Neural progenitor cell (in vitro differentiated cells): Measurements from ENCODE around the gene TNS3. TPM values are rescaled to one million over a fixed set of nuclear protein-coding genes. Genes with fewer than 3 reads are reported as not detected.

Experiments used
- DNase-seq: peaks from one replicate; pipeline ENCODE4 v3.0.0-alpha.2; 2016; ENCODE audit warnings: low spot score
- H2AFZ ChIP-seq: fragments of 200-600 bp; sonication (generic); replicated peaks from 2 replicates; pipeline ENCODE4 v1.6.1; 2016; ENCODE audit warnings: antibody characterized with exemption
- H3F3A ChIP-seq: fragments of 200-600 bp; sonication (generic); 2 replicates; pipeline ENCODE4 v1.6.1; 2016; ENCODE audit warnings: antibody characterized with exemption, low read depth
- H3K27ac ChIP-seq: fragments of 200-600 bp; sonication (generic); 2 replicates; pipeline ENCODE4 v1.5.1; 2016; ENCODE audit warnings: mild to moderate bottlenecking
- H3K27me3 ChIP-seq: fragments of 200-600 bp; sonication (generic); 2 replicates; pipeline ENCODE4 v1.6.1; 2016; ENCODE audit warnings: mild to moderate bottlenecking, moderate library complexity
- H3K36me3 ChIP-seq: fragments of 200-600 bp; sonication (generic); 2 replicates; pipeline ENCODE4 v1.5.1; 2016
- H3K4me1 ChIP-seq: fragments of 200-600 bp; sonication (generic); 2 replicates; pipeline ENCODE4 v1.6.1; 2016; ENCODE audit warnings: mixed run types
- H3K4me2 ChIP-seq: fragments of 200-600 bp; sonication (generic); 2 replicates; pipeline ENCODE4 v1.6.1; 2016
- H3K4me3 ChIP-seq: fragments of 200-600 bp; sonication (generic); 2 replicates; pipeline ENCODE4 v1.5.1; 2016
- H3K79me2 ChIP-seq: fragments of 200-600 bp; sonication (generic); 2 replicates; pipeline ENCODE4 v1.6.1; 2016; ENCODE audit warnings: low read depth
- H3K9ac ChIP-seq: fragments of 200-600 bp; sonication (generic); 2 replicates; pipeline ENCODE4 v1.6.1; 2016
- H3K9me3 ChIP-seq: fragments of 200-600 bp; sonication (generic); 2 replicates; pipeline ENCODE4 v1.5.1; 2016; ENCODE audit warnings: low read depth
- H4K20me1 ChIP-seq: fragments of 200-600 bp; sonication (generic); 2 replicates; pipeline ENCODE4 v1.6.1; 2016; ENCODE audit warnings: low read depth
- H3K27ac Mint-ChIP-seq: 3 replicates; pipeline ENCODE4 v1.8.0; 2021; ENCODE audit warnings: mixed read lengths
- H3K27me3 Mint-ChIP-seq: 2 replicates; pipeline ENCODE4 v1.8.0; 2022; ENCODE audit warnings: low read depth, mild to moderate bottlenecking, inconsistent platforms, moderate library complexity, mixed read lengths; ENCODE audit not compliant: insufficient read depth
- H3K36me3 Mint-ChIP-seq: 3 replicates; pipeline ENCODE4 v1.8.0; 2021; ENCODE audit warnings: mixed read lengths
- H3K4me1 Mint-ChIP-seq: 3 replicates; pipeline ENCODE4 v1.8.0; 2021; ENCODE audit warnings: mixed read lengths
- H3K4me3 Mint-ChIP-seq: 3 replicates; pipeline ENCODE4 v1.8.0; 2021; ENCODE audit warnings: mild to moderate bottlenecking, moderate library complexity, mixed read lengths
- H3K9me3 Mint-ChIP-seq: 3 replicates; pipeline ENCODE4 v1.8.0; 2020; ENCODE audit warnings: mixed read lengths
- EZH2 ChIP-seq: fragments of 200-600 bp; sonication (generic); IDR thresholded peaks from 2 replicates; pipeline ENCODE4 v1.6.1; 2017; ENCODE audit warnings: antibody characterized with exemption, mild to moderate bottlenecking, moderate library complexity
- EZH2phosphoT487 ChIP-seq: fragments of 200-600 bp; sonication (generic); IDR thresholded peaks from 2 replicates; pipeline ENCODE4 v1.6.1; 2017; ENCODE audit warnings: antibody characterized with exemption
- total RNA-seq: library from RNA; depleted of rRNA; stranded (reverse); fragments of >200 nt; gene quantifications from 2 replicates; pipeline ENCODE4 v1.2.3, GENCODE V29; 2015; ENCODE audit warnings: low replicate concordance
- TF ChIP-seq, protein P1 (sequence below): fragments of 200-600 bp; sonication (generic); IDR thresholded peaks from 2 replicates; pipeline ENCODE4 v1.5.1; 2017; ENCODE audit warnings: antibody characterized with exemption, mild to moderate bottlenecking

The TNS3 gene
- total RNA-seq, 1 donor from 2014 or later = 15.0 TPM

GRCh38 chr7:47565640-47566250, 16.2 kb downstream of the TNS3 start:
- H3K4me2 ChIP-seq = no peak overlapping the region
- Mint-ChIP-seq H3K9me3 (no peaks in the 10 kb centered on the region), H3K4me1 (peaks cover 21% of the 10 kb centered on the region), H3K4me3 (no peak overlapping the region), H3K27me3 (peaks cover 8% of the 10 kb centered on the region), H3K27ac (no peak overlapping the region), H3K36me3 (no peaks in the 10 kb centered on the region)
- H3K79me2 ChIP-seq = no peaks in the 10 kb centered on the region
- H3K27ac ChIP-seq = no peak overlapping the region
- TF ChIP-seq, protein P1, sequence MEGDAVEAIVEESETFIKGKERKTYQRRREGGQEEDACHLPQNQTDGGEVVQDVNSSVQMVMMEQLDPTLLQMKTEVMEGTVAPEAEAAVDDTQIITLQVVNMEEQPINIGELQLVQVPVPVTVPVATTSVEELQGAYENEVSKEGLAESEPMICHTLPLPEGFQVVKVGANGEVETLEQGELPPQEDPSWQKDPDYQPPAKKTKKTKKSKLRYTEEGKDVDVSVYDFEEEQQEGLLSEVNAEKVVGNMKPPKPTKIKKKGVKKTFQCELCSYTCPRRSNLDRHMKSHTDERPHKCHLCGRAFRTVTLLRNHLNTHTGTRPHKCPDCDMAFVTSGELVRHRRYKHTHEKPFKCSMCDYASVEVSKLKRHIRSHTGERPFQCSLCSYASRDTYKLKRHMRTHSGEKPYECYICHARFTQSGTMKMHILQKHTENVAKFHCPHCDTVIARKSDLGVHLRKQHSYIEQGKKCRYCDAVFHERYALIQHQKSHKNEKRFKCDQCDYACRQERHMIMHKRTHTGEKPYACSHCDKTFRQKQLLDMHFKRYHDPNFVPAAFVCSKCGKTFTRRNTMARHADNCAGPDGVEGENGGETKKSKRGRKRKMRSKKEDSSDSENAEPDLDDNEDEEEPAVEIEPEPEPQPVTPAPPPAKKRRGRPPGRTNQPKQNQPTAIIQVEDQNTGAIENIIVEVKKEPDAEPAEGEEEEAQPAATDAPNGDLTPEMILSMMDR = no peak
- TF ChIP-seq EZH2 (no peak), EZH2phosphoT487 (no peak)
- H3K4me3 ChIP-seq = no peak overlapping the region
- no peaks in the 10 kb centered on the region for H3K4me1 ChIP-seq
- H3K9me3 ChIP-seq = no peaks in the 10 kb centered on the region
- H3F3A ChIP-seq = no peaks in the 10 kb centered on the region
- peak; percentile 8 for DNase-seq
- no peak overlapping the region for H3K9ac ChIP-seq
- H2AFZ ChIP-seq = no peak overlapping the region
- no peaks in the 10 kb centered on the region for H4K20me1 ChIP-seq
- no peaks in the 10 kb centered on the region for H3K36me3 ChIP-seq
- H3K27me3 ChIP-seq = no peaks in the 10 kb centered on the region

DNA sequence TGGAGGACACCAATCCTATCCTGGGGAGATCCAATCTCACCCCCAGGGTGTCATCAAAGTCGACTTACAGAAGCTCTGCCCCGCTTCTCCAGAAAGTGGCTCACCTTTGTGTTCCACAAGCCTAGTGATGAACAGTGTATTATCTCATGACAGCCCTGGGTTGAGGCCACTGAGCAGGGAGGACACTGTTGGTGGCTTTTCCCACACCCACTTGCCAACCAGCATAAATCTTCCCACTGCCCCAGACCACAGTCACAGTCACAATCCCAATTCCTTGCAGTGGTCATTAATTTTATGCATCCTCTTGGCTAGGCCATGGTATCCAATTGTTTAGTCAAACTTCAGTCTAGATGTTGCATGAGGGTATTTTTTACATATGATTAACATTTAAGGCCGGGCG, 18.4 kb downstream of the TNS3 start:
- Histone ChIP-seq H3K27me3 (no peaks in the 10 kb centered on the region), H4K20me1 (no peaks in the 10 kb centered on the region), H2AFZ (no peak overlapping the region), H3K79me2 (no peaks in the 10 kb centered on the region), H3K27ac (no peak overlapping the region), H3F3A (no peaks in the 10 kb centered on the region), H3K4me3 (no peak overlapping the region), H3K9me3 (no peaks in the 10 kb centered on the region), H3K4me1 (no peaks in the 10 kb centered on the region), H3K4me2 (no peak overlapping the region), H3K9ac (no peak overlapping the region), H3K36me3 (no peaks in the 10 kb centered on the region)
- no peak for DNase-seq
- Mint-ChIP-seq H3K4me1 (peaks cover 17% of the 10 kb centered on the region), H3K27me3 (peaks cover 4% of the 10 kb centered on the region), H3K27ac (no peak overlapping the region), H3K36me3 (peaks cover 2% of the 10 kb centered on the region), H3K9me3 (peaks cover 3% of the 10 kb centered on the region), H3K4me3 (no peak overlapping the region)
- TF ChIP-seq, protein P1 = no peak
- TF ChIP-seq EZH2phosphoT487 (no peak), EZH2 (no peak)

DNA sequence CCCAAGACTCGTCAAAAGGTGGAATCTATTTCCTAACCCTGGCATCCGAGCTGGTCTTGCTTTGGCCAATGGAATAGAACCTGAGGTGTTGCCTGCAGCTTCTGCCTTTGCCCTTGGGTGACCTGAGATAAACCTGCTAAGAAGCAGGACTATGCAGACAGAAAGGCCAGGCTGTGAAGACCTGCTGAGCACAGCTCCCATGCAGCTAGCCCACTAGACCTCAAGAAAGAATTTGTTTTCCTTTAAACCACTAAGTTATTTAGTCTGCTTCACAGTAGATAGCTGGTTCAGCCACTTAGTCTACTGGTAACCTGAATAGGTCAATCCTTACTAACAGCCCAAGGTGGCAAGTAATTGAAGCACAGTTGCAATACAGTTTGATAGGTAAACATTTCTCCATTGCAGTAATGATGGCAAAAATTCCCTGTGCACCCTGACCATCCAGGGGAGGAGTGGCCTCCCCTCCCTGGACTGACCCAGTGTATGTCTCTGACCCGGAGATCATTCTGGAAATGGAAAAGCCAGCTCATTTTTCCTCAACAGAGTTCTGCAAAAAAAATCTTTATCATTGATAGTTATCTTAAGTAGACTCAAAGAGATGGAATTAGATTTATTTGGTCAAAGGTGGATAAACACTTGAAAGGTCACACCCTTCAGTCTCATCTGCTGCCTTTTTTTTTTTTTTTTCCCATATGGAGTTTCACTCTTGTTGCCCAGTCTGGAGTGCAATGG, 20.0 kb downstream of the TNS3 start:
- no peak overlapping the region for H3K27ac Mint-ChIP-seq
- H3K4me1 ChIP-seq = peaks cover 8% of the 10 kb centered on the region
- TF ChIP-seq EZH2 = no peak
- TF ChIP-seq, protein P1 = no peak
- TF ChIP-seq EZH2phosphoT487 = no peak

More for the DNA sequence above, 20.0 kb downstream of the TNS3 start:
- Histone ChIP-seq H3K79me2 (no peaks in the 10 kb centered on the region), H3K27me3 (no peaks in the 10 kb centered on the region), H3K4me2 (no peak overlapping the region), H3K36me3 (no peaks in the 10 kb centered on the region), H3K4me3 (no peak overlapping the region), H3F3A (no peaks in the 10 kb centered on the region), H3K9me3 (no peaks in the 10 kb centered on the region), H3K27ac (no peak overlapping the region), H3K9ac (no peak overlapping the region), H4K20me1 (peaks cover 5% of the 10 kb centered on the region), H2AFZ (no peak overlapping the region)
- DNase-seq = no peak
- Mint-ChIP-seq H3K27me3 (peaks cover 7% of the 10 kb centered on the region), H3K4me1 (peaks cover 21% of the 10 kb centered on the region), H3K9me3 (peaks cover 3% of the 10 kb centered on the region), H3K36me3 (peaks cover 2% of the 10 kb centered on the region), H3K4me3 (no peak overlapping the region)
